ENCODE data around the gene CTAGE9. TPM values are rescaled to one million over a fixed set of nuclear protein-coding genes. Genes with fewer than 3 reads are reported as not detected.

The CTAGE9 gene
- total and polyA plus RNA-seq, 2 donors (not counting 1 experiment from before 2014, with no cell fraction given), result not detected

DNA sequence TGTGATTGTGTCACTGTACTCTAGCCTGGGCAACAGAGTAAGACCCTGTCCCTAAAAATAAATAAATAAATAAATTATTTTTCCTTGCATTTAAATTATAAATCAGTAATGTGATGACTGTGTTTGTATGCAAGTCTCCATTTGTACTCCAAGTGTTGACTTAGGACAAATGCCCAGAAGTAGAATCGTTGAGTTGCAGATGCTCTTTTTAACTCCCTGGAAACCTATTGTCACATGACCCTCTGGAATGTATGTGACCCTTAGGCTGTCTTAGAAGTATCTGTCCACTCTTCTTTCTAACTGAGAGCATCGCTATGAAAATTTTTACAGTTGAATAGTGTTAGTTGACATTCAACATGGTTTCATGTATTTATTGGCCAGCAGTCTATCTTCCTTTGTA is 28.4 kb downstream of the CTAGE9 start:
- no peak overlapping the region for H3K27ac ChIP-seq (ENCODE audit: low read length in 2 of 2)
- no peaks in the 10 kb centered on the region for H3K36me3 ChIP-seq (replicated peaks in 1 of 2; ENCODE audit: control extremely low read depth in 1 of 2, control insufficient read depth in 1 of 2, extremely low read depth in 1 of 2, insufficient read depth in 2 of 2, low read length in 1 of 2)
- no peak for TF ChIP-seq EZH2 (IDR thresholded peaks at IDR 0.05; ENCODE audit: borderline replicate concordance, insufficient read depth, low read depth, low read length, poor library complexity, severe bottlenecking)
- TF ChIP-seq, protein P1, sequence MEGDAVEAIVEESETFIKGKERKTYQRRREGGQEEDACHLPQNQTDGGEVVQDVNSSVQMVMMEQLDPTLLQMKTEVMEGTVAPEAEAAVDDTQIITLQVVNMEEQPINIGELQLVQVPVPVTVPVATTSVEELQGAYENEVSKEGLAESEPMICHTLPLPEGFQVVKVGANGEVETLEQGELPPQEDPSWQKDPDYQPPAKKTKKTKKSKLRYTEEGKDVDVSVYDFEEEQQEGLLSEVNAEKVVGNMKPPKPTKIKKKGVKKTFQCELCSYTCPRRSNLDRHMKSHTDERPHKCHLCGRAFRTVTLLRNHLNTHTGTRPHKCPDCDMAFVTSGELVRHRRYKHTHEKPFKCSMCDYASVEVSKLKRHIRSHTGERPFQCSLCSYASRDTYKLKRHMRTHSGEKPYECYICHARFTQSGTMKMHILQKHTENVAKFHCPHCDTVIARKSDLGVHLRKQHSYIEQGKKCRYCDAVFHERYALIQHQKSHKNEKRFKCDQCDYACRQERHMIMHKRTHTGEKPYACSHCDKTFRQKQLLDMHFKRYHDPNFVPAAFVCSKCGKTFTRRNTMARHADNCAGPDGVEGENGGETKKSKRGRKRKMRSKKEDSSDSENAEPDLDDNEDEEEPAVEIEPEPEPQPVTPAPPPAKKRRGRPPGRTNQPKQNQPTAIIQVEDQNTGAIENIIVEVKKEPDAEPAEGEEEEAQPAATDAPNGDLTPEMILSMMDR (IDR thresholded peaks at IDR 0.05), result no peak
- H3K4me2 ChIP-seq (replicated peaks; ENCODE audit: low read depth, low read length, poor library complexity, severe bottlenecking), result no peak overlapping the region
- no peak overlapping the region for H2AFZ ChIP-seq (ENCODE audit: insufficient read depth, low read depth, low read length, poor library complexity, severe bottlenecking)
- H3K4me1 ChIP-seq (ENCODE audit: control insufficient read depth in 2 of 2, insufficient read depth in 2 of 2, low read length in 2 of 2), result peaks cover 40 to 49% of the 10 kb centered on the region in 2 donors
- intact Hi-C loops (cut with micrococcal nuclease), result loop anchor here (2.0 kb wide), 1 partner anchor 54 kb away; the partner anchor contains the start of gene MED23
- Mint-ChIP-seq H3K4me1 (peaks cover 42% of the 10 kb centered on the region), H3K27me3 (peaks cover 2% of the 10 kb centered on the region), H3K27ac (no peak overlapping the region), H3K4me3 (no peak overlapping the region), H3K9me3 (ENCODE audit: insufficient read depth) (no peaks in the 10 kb centered on the region)
- H3K9me3 ChIP-seq (ENCODE audit: control extremely low read depth in 1 of 3, control insufficient read depth in 2 of 3, insufficient read depth in 1 of 3, low read length in 2 of 3), result no peaks in the 10 kb centered on the region
- ATAC-seq (ENCODE audit: low read depth) (no peak), DNase-seq (no peak)
- no peak overlapping the region for H3K9ac ChIP-seq (ENCODE audit: low read length)
- no peak overlapping the region for H3K4me3 ChIP-seq (ENCODE audit: control extremely low read depth in 1 of 5, extremely low read depth in 1 of 5, insufficient read depth in 1 of 5, low read depth in 2 of 5, low read length in 4 of 5)
- no CpG with 5 or more reads among the region's 2 CpGs for WGBS (ENCODE audit: insufficient coverage)
- CTCF ChIA-PET, result no interaction called here
- POLR2A ChIA-PET, result no interaction called here
- H4K20me1 ChIP-seq (ENCODE audit: control insufficient read depth, insufficient read depth, low read length, poor library complexity, severe bottlenecking), result no peaks in the 10 kb centered on the region
- H3K79me2 ChIP-seq (ENCODE audit: control insufficient read depth, insufficient read depth, low read length), result no peaks in the 10 kb centered on the region
- H3K27me3 ChIP-seq (replicated peaks in 1 of 4; ENCODE audit: control extremely low read depth in 1 of 4, control insufficient read depth in 3 of 4, insufficient read depth in 4 of 4, low read length in 3 of 4), result no peaks in the 10 kb centered on the region

DNA sequence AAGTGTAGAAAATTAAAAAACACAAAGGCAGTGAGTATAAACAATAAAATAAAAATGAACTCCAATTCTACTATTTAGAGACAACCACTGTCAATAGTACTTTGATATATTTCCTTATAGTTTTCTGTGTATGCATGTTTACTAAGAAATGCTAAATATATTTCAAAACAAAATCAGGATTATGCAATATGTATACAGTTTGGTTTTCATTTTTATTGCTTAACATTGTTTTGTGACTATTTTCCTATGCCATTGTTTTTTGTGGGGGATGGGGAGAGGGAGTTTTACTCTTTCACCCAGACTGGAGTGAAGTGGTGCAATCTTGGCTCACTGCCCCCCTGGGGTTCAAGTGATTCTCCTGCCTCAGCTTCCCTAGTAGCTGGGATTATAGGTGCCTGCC is 29.2 kb downstream of the CTAGE9 start:
- CTCF ChIA-PET, result no interaction called here
- H3K4me1 Mint-ChIP-seq, result peaks cover 35% of the 10 kb centered on the region
- no peaks in the 10 kb centered on the region for H3K27me3 ChIP-seq (replicated peaks in 1 of 4; ENCODE audit: control extremely low read depth in 1 of 4, control insufficient read depth in 3 of 4, insufficient read depth in 4 of 4, low read length in 3 of 4)

More for the DNA sequence above, 29.2 kb downstream of the CTAGE9 start:
- Histone ChIP-seq H3K27ac (ENCODE audit: low read length in 2 of 2) (no peak overlapping the region), H3K9ac (ENCODE audit: low read length) (no peak overlapping the region), H3K36me3 (replicated peaks in 1 of 2; ENCODE audit: control extremely low read depth in 1 of 2, control insufficient read depth in 1 of 2, extremely low read depth in 1 of 2, insufficient read depth in 2 of 2, low read length in 1 of 2) (no peaks in the 10 kb centered on the region), H3K4me2 (replicated peaks; ENCODE audit: low read depth, low read length, poor library complexity, severe bottlenecking) (no peak overlapping the region), H3K9me3 (ENCODE audit: control extremely low read depth in 1 of 3, control insufficient read depth in 2 of 3, insufficient read depth in 1 of 3, low read length in 2 of 3) (no peaks in the 10 kb centered on the region), H4K20me1 (ENCODE audit: control insufficient read depth, insufficient read depth, low read length, poor library complexity, severe bottlenecking) (no peaks in the 10 kb centered on the region), H3K79me2 (ENCODE audit: control insufficient read depth, insufficient read depth, low read length) (no peaks in the 10 kb centered on the region), H2AFZ (ENCODE audit: insufficient read depth, low read depth, low read length, poor library complexity, severe bottlenecking) (no peak overlapping the region), H3K4me1 (ENCODE audit: control insufficient read depth in 2 of 2, insufficient read depth in 2 of 2, low read length in 2 of 2) (peaks cover 40 to 42% of the 10 kb centered on the region in 2 donors), H3K4me3 (ENCODE audit: control extremely low read depth in 1 of 5, extremely low read depth in 1 of 5, insufficient read depth in 1 of 5, low read depth in 2 of 5, low read length in 4 of 5) (no peak overlapping the region)
- Mint-ChIP-seq H3K4me3 (no peak overlapping the region), H3K27ac (no peak overlapping the region), H3K9me3 (ENCODE audit: insufficient read depth) (no peaks in the 10 kb centered on the region), H3K27me3 (peaks cover 2% of the 10 kb centered on the region)
- intact Hi-C loops (cut with micrococcal nuclease), result no loop called here
- POLR2A ChIA-PET, result no interaction called here
- DNase-seq, result no peak
- TF ChIP-seq EZH2 (IDR thresholded peaks at IDR 0.05; ENCODE audit: borderline replicate concordance, insufficient read depth, low read depth, low read length, poor library complexity, severe bottlenecking), result no peak
- TF ChIP-seq, protein P1 (IDR thresholded peaks at IDR 0.05), result no peak
- ATAC-seq (ENCODE audit: low read depth), result no peak
